ENCODE results near the gene RELL1. TPM values are rescaled to one million over a fixed set of nuclear protein-coding genes. Genes with fewer than 3 reads are reported as not detected.

RELL1 gene
- total and polyA plus RNA-seq, 12 donors = 2.3 to 39.9 (median 26.7) TPM

GRCh38 chr4:37601531-37601930 is 84.6 kb downstream of the RELL1 start:
- intact Hi-C loops (cut with DNase I) = loop anchor here in 9 of 10 donors (5.0 to 10.0 kb wide), 6 partner anchors 83 to 436 kb away; partner anchors contain the start of gene RELL1 (in 4 of the 9)
- no peak for DNase-seq
- no peak for ATAC-seq
- H3K27ac ChIP-seq = no peak overlapping the region
- H3K4me3 ChIP-seq = no peak overlapping the region
- peaks cover 0 to 20% (median 0%) of the 10 kb centered on the region in 9 donors for H3K4me1 ChIP-seq
- no peaks in the 10 kb centered on the region for H3K27me3 ChIP-seq
- no peaks in the 10 kb centered on the region for H3K9me3 ChIP-seq
- 53 to 57% methylated on average over 5 of the region's 5 CpGs for WGBS, 2 donors
- H3K36me3 ChIP-seq = no peaks in the 10 kb centered on the region
- TF ChIP-seq, protein P1, sequence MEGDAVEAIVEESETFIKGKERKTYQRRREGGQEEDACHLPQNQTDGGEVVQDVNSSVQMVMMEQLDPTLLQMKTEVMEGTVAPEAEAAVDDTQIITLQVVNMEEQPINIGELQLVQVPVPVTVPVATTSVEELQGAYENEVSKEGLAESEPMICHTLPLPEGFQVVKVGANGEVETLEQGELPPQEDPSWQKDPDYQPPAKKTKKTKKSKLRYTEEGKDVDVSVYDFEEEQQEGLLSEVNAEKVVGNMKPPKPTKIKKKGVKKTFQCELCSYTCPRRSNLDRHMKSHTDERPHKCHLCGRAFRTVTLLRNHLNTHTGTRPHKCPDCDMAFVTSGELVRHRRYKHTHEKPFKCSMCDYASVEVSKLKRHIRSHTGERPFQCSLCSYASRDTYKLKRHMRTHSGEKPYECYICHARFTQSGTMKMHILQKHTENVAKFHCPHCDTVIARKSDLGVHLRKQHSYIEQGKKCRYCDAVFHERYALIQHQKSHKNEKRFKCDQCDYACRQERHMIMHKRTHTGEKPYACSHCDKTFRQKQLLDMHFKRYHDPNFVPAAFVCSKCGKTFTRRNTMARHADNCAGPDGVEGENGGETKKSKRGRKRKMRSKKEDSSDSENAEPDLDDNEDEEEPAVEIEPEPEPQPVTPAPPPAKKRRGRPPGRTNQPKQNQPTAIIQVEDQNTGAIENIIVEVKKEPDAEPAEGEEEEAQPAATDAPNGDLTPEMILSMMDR (IDR thresholded peaks at IDR 0.05) = no peak

- H3K9me3 ChIP-seq = no peaks in the 10 kb centered on the region
- H3K27me3 ChIP-seq = no peaks in the 10 kb centered on the region
- H3K4me1 ChIP-seq = peaks cover 0 to 20% (median 0%) of the 10 kb centered on the region in 9 donors
- H3K4me3 ChIP-seq = no peak overlapping the region
- intact Hi-C loops (cut with DNase I) = no loop called here
- no peak for DNase-seq
- no peaks in the 10 kb centered on the region for H3K36me3 ChIP-seq
- no peak overlapping the region for H3K27ac ChIP-seq
- TF ChIP-seq, protein P1 (IDR thresholded peaks at IDR 0.05) = no peak
- WGBS, 2 donors = 84 to 89% methylated on average over 9 of the region's 9 CpGs
- ATAC-seq = no peak
These were observed 86.9 kb downstream of the RELL1 start for GRCh38 chr4:37599092-37599790.

- ATAC-seq (no peak), DNase-seq (no peak)
- WGBS, 2 donors = 97% methylated on average over 4 of the region's 4 CpGs
- intact Hi-C loops (cut with DNase I) = no loop called here
- TF ChIP-seq, protein P1 (IDR thresholded peaks at IDR 0.05) = no peak
- Histone ChIP-seq H3K9me3 (no peaks in the 10 kb centered on the region), H3K4me3 (no peak overlapping the region), H3K27ac (no peak overlapping the region), H3K36me3 (no peaks in the 10 kb centered on the region), H3K27me3 (no peaks in the 10 kb centered on the region), H3K4me1 (peaks cover 0 to 12% (median 0%) of the 10 kb centered on the region in 9 donors)
These were observed 89.1 kb downstream of the RELL1 start for GRCh38 chr4:37597034-37597433.

GRCh38 chr4:37595875-37596680 is 90.1 kb downstream of the RELL1 start:
- TF ChIP-seq, protein P1 (IDR thresholded peaks at IDR 0.05) = no peak

More at GRCh38 chr4:37595875-37596680, 90.1 kb downstream of the RELL1 start:
- WGBS, 2 donors = 77% methylated on average over 12 of the region's 12 CpGs
- ATAC-seq (no peak), DNase-seq (no peak)
- Histone ChIP-seq H3K4me3 (no peak overlapping the region), H3K27ac (no peak overlapping the region), H3K27me3 (no peaks in the 10 kb centered on the region), H3K36me3 (no peaks in the 10 kb centered on the region), H3K4me1 (peaks cover 0 to 3% (median 0%) of the 10 kb centered on the region in 9 donors), H3K9me3 (no peaks in the 10 kb centered on the region)
- intact Hi-C loops (cut with DNase I) = no loop called here
